EH (cell line): ENCODE data around the gene LHFPL5.

Experiments
- DNase-seq: peaks from one replicate; pipeline ENCODE4 v3.0.0-alpha.2; 2015; ENCODE audit warnings: low read depth

LHFPL5 gene

DNA sequence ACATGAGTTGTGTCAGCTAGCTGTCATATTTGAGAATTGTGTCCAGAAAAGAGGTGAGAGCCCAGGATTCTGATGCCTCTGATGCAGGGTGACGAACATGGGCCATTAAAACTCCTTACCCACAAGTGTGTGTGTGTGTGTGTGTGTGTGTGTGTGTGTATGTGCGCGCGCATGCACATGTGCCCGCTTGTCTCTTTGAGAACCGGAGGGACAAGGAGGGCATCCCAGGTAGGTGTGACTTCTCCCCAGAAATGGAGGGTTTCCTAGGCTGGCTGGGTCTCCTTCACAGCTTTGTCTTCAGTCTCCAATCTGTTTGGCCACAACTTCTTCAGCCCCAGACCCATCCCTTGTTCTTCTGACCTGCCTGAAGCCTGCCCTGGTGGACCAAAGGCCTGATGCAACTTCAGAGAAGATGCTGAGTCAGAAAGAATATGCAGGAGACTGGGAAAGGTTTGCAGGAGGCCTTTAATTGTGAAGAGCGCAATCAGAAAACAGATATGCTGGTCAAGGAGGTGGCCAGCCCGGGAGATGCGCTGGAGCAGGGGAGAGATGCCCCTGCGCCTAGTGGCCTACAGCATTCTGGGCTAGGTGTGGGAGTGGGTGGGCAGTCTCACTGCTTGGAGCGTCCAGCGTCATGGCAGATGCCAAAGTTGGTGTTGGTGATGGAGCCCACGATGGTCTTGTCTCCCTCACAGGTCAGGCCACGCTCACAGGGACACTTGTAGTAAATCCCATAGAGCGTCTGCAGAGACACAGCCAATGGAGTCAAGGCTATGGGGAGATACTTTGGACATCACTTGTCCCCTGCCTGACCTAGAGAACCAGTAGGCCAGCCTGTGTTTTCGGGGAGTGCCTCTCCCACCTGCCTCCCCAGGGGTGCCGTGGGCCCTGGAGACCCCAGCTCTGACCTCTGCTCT is 10.4 kb upstream of the LHFPL5 start:
- no peak for DNase-seq

DNA sequence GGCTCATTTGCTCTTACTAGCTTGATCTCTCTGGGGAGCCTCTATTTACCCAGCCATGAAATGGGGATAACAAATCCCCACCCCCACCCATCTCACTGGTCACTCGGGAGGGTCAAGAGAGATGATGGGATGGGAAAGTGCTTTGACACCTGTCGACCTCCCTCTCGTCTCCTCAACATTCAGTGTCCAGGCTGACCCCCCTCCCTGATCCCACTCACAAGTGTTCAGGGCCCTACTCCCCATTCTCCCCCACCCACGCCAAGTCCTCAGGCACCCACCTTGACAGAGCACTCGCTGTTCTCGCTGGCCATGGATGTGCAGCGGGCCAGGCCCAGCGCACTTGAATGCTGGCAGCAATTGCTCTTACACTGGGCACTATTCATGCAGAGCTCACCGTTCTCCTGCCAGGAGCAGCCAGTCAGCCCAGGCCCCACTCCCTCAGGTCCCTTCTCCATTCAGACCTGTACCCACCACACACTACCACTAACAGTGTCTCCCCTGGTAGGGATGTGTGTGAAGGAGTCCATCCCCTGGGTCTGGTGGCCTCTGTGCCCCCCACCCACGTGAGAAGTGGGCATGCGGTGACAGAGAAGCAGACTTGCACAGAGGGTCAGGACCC is 9.6 kb upstream of the LHFPL5 start:
- DNase-seq = no peak

DNA sequence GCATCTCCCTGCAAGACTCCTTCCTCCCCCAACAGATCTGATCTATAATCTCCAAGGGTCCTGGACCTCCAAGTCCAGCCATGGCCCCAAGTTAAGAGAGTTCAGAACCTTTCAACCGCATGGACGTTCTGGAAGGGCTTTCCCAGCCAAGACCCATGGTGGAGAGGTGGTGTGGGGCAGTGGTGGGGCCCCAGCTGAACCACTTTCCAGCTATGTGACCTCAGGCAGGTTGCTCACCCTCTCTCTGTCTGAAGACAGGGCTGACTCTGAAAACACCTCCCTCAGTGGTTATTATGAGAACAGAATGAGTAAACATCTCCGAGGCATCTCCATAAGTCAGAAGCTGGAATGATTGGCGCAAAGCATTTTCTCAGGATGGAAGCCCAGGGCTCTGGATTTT is 8.9 kb upstream of the LHFPL5 start:
- no peak for DNase-seq

DNA sequence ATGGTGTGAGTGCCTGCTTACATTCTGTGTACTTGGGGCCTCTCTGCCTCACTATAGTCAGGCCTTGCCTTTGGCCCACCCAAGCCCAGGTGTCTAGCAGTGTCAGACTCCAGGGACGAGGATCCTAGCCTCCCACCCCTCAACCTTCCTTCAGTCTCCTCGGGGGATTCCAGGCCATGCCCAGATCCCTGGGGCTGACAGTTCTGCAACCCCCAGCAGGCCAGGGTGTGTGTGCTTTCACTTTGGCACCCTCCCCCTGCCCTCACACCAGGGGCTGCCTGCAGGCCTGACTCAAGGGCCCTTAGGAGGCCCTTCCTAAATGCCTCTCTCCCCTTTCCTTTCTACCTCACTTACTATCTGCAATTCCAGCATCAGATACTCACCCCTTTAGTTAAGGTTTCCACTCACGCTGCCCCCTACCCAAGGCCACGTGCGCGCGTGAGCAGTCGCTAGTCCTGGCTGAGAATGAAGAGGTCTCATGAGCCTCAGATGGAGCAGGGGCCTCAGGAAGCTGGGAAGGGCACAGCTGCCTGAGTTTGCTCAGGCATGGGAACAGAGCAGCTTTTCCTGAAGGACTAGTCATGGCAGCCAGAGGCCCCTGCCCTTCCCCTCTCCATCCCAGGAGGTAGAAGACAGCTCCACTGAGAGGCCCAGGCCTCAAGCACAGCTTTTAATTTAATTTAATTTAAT is 7.2 kb upstream of the LHFPL5 start:
- no peak for DNase-seq

DNA sequence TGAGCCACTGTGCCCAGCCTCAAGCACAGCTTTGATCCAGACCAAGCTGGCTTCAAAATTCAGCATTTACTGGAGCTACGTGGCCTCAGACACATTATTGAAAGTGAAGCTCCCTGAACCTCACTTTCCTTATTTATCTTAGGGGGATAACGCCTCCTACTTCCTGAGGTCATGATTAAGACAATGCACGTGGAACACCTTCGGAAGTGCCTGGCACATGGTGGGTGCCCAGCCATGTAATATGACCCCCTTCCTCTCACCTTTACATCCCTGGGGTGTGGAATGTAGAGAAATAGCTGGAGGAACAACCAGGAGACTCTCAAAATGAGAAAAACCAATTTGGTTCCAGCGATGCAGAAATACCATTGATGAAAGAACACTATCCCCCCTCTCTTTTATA is 6.4 kb upstream of the LHFPL5 start:
- no peak for DNase-seq

DNA sequence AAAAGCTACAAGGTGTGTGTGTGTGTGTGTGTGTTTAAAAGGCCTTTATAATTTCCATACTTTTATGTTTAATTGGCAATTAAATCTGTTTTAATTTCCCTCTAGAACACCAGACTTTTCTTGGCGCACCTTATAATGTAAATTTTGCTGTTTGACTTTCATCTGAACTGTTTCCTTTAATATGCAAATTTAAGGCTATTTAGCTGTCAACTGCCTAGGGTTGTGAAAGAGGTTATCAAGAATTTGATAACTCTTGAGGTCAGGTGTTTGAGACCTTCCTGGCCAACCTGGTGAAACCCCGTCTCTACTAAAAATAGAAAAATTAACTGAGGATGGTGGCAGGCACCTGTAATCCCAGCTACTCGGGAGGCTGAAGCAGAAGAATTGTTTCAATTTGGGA is 4.0 kb upstream of the LHFPL5 start:
- no peak for DNase-seq

DNA sequence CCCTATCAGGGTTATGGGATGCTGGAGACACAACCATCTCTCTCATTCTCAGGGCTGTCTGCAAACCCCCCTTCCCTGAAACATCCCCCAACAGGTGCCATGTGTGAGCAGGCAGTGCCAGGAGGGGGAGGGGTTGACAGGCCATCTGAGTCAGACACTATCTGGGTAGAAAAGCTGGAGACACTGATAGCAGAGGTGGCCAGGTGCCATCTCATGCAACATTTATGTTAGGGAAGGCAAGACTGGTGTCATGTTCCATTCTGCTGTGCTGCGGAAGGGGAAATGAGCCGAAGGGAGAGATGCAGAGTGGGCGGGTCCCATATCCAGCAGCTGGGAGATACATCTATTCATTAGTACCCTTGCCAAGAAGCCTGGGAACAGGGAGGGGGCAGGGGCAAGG is 3.5 kb downstream of the LHFPL5 start:
- DNase-seq = no peak

DNA sequence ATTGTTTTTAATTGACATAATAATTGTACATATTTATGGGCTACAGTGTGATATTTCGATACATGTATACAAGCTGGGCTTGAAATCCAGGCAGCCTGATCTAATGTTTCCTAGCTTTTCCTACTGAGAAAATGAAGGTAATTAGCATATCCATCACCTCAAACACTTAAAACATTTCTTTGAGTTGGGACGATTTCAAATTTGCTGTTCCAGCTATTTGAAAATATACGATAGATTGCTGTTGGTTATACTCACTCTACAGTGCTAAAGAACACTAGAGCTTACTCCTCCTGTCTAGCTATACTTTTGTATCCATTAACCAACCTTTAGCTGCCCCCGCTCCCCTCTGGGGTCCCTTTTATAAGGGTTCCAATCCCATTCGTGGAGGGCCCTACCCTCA is 4.7 kb downstream of the LHFPL5 start:
- no peak for DNase-seq

DNA sequence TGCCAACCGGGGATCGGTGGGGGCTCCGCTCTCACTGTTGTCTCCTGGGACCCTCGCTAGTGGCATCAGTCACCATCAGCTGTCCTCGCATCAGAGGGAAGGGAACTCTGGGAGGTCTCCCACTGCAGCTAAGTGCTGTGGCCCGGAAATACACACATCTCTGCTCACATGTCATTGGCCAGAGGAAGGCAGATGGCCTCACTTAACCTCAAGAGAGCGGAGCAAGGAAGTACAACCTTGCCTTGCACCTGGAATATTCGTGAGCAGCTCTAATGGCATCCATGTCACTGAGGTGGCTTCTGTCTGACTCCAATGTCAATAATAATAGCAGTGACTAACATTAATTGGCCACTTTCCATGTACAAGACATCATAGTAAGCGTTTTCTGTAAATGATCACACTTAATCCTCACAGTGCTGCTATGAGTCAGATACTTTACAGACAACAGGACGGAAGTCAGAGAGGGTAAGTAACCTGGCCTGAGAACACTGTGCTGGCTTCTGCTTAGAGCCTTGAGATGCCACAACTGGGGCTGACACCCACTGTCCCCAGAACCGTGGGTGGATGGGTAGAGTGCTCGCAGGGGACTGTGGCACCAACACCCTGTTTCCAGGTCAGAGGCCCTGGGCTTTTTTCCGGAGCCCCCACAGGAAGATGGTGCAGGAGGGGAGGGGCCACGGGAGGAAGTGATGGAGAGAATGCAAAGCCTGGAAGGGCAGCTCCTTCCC is 6.0 kb downstream of the LHFPL5 start:
- DNase-seq = peak; percentile 62

DNA sequence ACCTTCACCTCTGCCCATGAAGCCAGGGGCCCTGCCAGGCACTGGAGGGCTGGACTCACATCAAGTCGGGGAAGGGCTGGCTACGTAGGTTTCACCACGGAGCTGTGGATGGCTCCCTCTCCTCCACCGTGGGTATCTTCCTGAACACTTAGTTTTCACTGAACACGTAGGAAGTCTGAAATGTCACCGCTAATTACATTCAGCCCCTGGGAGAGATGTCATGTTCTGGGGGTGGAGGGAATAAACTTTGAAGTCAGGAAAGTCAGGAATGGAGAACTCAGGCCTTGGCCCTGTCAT is 6.5 kb downstream of the LHFPL5 start:
- no peak for DNase-seq

DNA sequence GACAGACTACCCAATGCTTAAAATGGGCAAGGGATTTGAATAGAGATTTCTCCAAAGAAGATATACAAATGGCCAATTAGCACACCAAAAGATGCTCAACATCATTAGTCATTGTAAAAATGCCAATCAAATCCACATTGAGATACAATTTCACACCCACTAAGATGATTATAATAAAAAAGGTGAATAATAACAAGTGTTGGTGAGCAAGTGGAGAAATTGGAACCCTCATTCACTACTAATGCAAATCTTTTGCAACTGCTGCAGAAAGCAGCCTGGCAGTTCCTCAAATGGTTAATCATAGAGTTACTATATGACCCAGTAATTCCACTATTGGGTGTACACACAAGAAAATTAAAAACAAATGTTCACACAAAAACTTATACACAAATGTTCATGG is 12.4 kb downstream of the LHFPL5 start:
- DNase-seq = no peak

DNA sequence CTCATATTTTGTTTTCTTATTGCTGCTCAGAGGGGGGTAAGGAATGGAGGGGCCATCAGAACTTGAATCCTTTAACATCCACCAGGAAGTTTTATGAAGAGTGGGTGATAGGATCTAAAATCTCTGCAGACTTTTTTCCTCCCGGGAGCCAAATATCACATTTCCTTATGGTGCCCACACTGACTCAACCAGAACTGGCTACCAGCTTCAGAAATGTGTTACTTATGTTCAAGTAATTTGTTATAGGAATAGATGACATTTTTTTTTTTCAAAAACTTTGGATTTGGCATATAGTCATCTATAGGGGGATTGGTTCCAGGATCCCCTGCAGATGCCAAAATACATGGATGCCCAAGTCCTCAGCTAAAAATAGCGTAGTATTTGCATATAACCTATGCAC is 18.4 kb downstream of the LHFPL5 start:
- DNase-seq = no peak

DNA sequence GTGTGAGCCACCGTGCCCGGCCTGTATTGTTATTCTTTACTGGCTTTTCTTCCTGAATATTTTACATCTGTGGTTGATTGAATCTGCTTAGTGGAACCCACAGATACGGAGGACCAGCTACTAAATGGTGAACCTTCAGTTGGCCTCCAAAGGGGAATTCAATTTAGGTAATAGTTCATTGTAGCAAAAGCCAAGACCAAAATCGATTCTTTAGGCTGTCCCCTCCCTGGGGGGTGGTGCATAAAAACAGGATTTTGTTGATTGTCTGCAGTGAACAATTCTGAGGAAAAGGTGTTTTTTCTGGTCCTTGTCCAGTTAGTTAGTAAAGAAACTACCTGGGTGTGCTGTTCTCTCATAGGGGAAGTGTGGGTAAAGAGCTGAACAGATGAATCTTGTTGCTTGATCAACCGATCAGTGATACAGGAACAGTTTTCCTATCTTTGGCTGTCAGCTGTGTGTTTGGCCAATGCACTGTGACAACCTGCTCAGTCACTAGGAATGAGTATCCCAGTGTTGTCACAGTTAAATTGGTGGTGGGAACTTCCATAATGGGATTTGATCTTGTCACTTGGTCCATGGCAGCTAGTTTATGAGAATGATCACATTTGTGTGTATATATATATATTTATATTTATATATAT is 19.5 kb downstream of the LHFPL5 start:
- DNase-seq = no peak

DNA sequence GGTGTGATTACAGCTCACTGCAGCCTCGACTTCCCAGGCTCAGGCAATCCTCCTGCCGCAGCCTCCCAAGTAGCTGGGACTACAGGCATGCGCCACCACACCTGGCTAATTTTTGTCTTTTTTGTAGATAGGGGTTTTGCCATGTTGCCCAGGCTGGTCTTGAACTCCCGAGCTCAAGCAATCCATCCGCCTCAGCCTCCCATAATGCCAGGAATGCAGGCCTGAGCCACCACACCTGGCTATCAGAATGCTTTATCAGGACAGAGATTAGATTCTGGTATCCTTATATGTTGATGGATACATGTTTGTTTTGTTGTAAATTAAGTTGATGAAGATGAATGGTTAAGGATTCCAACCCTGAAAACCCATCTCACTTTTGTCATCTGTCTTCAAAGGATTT is 24.2 kb downstream of the LHFPL5 start:
- DNase-seq = no peak

DNA sequence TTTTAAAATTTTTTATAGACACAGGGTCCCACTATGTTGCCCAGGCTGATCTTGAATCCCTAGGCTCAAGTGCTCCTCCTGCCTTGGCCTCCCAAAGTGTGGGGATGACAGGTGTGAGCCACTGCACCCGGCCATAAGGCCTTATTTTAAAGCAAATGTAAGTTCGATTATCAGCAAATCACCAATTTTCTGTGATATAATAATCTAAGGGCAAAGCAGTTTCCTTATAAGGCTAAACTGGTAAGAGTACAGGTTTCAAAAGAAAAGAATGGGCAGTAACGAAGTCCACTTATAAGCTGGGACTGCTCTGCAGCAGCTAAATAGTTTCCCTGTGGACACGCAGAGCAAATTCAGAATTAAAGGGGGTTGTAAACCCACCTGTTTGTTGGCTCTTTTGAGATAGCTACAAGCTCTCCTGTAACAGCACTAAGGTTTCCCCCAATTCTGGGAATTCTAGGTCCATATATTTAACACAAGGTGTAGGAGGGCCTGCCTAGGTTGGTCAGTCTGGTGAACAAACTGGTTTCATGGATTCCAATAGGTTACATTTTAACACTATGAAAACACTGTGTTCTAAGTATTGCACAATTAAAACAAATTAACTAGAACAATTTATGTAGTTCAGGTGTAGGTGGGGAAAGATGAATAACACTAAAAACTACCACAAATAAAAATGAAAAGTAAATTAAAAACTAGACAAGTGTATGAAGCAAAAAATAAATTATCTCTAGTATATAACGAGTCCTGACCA is 26.3 kb downstream of the LHFPL5 start:
- DNase-seq = no peak

DNA sequence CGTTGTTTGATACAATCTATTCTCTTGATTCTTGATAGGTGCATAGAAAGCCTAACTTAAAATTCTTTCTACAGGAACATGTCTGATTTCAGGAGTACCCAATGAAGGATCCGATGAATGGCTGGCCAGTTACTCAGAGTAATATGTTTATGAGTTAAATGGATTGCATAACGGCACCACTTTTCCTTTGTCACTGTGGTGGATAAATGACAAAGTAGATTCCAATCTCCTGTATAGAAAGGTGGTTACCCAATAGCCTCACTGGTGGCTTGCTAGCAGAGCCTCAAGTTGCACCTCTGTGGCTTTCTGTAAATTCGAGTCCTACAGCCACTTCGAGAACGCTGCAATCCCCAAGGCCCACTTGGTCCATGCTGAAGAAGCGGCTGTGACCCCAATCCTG is 28.4 kb downstream of the LHFPL5 start:
- peak; percentile 23 for DNase-seq

DNA sequence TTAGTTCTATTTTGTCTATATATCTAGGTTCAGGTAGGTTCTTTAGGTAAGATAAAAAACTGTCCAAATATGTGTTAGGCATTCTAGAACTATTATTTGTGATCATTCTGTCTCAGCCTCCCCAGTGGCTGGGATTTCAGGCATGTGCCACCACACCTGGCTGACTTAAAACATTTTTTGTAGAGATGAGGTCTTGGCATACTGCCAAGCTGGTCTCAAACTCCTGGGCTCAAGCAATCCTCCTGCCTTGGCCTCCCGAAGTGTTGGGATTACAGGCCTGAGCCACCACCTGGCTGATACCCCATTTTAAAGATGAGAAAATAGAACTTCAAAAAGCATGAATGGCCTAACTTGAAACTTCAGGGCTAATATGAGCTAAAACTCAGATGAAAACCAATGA is 33.9 kb downstream of the LHFPL5 start:
- no peak for DNase-seq

DNA sequence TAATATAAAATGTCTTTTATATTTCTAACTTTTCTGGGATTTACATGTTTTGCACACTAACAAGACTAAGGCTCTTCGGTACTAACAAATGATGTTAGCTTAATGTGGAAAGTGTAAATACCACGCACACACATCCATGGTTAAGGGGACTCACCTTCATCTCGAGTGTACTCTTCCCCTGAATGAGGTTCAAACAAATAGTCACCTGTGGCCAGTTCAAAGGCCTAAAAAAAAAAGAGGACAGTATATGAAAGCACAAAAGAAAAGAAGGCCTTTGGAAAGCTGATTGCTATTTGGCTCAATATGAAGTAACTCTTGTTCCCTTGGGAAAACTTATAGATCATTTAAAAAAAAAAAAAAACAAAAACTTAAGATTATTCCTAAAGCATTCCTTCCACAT is 37.2 kb downstream of the LHFPL5 start:
- no peak for DNase-seq

DNA sequence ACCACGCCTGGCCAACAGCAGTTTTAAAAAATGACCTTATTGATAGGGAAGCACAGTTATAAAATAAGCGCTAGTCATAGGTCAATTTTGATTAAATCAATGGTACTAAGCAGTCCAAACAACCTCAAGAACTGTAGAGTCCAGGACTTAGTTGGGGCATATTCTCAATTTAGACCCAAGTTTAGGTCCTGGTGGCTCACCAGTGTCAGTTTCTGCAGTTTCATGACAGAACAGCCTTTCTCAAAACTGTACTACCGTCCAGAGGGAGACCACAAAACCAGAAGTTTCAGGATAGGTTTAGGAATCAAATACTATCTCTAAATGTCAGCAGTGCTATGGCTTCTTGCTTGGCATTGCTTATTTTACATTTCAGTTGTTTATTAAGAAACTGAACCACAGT is 39.1 kb downstream of the LHFPL5 start:
- no peak for DNase-seq

DNA sequence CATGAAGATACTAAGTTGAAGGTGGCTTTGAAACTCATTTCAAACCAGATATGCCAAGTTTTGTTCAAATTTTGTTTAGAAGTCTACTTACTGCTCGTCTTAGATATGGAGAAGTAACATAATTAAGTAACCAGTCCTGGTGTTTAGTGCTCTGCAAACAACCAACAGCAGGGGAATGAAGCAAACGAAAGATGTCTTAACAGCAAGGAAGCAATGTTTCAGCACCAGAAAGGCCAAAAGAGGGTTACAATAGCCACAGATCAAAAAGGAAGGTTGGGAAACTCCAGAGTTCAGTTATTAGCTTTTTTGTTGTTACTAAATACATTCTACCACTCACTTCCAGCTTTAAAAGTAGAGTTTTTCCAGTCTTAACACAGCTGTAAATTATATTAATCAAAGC is 45.1 kb downstream of the LHFPL5 start:
- DNase-seq = no peak

DNA sequence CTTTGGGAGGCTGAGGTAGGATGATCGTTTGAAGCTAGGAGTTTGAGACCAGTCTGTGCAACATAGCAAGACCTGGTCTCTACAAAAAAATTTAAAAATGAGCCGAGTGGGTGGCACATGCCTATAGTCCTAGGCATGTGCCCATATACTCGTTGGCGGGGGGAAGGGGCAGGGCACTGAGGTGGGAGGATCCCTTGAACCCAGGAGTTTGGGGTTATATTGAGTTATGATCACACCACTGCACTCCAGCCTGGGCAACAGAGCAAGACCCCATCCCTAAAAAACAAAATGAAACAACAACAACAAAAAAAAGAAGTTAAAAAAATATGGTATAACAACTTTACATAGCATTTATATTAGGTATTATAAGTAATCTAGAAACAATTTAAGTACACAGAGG is 47.8 kb downstream of the LHFPL5 start:
- DNase-seq = no peak

DNA sequence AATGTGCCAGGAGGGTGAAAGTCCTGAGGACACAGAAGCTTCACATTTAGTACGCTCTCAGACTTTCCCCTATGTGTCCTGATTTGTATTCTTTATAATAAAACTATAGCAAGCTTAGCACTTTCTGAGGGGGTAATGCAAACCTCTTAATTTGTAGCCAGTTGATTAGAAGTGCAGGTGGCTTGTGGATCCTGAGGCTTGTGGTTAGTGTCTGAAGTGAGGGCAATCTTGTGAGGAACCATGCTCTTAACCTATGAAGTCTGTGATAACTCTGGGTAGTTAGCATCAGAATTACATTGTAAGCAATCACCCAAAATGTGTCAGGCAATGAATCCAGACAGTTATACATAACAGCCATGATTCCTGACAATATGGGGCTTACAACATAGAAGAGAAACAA is 51.1 kb downstream of the LHFPL5 start:
- no peak for DNase-seq
